Smooth muscle cell of trachea (primary cell): ENCODE data around the gene ZBBX. TPM values are rescaled to one million over a fixed set of nuclear protein-coding genes. Genes with fewer than 3 reads are reported as not detected.

ENCODE experiments used
- total RNA-seq: library from RNA; depleted of rRNA; stranded (reverse); fragments of >200 nt; gene quantifications from 2 replicates; pipeline ENCODE4 v1.2.1, GENCODE V29; 2014

ZBBX gene, protein sequence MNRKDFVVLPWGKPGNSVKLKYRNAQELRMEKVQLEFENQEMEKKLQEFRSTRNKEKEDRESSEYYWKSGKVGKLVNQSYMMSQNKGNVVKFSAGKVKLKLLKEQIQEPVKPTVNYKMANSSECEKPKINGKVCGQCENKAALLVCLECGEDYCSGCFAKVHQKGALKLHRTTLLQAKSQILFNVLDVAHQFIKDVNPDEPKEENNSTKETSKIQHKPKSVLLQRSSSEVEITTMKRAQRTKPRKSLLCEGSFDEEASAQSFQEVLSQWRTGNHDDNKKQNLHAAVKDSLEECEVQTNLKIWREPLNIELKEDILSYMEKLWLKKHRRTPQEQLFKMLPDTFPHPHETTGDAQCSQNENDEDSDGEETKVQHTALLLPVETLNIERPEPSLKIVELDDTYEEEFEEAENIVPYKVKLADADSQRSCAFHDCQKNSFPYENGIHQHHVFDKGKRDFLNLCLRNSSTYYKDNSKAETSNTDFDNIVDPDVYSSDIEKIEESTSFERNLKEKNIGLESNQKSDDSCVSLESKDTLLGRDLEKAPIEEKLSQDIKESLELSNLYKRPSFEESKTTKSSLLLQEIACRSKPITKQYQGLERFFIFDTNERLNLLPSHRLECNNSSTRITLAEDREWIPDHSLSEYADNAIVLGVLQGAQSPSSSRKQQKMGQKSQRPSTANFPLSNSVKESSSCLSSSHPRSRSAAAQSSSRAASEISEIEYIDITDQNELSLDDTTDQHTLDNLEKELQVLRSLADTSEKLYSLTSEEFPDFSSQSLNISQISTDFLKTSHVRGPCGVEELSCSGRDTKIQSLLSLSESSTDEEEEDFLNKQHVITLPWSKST
- not detected in 2 replicates for total RNA-seq

DNA sequence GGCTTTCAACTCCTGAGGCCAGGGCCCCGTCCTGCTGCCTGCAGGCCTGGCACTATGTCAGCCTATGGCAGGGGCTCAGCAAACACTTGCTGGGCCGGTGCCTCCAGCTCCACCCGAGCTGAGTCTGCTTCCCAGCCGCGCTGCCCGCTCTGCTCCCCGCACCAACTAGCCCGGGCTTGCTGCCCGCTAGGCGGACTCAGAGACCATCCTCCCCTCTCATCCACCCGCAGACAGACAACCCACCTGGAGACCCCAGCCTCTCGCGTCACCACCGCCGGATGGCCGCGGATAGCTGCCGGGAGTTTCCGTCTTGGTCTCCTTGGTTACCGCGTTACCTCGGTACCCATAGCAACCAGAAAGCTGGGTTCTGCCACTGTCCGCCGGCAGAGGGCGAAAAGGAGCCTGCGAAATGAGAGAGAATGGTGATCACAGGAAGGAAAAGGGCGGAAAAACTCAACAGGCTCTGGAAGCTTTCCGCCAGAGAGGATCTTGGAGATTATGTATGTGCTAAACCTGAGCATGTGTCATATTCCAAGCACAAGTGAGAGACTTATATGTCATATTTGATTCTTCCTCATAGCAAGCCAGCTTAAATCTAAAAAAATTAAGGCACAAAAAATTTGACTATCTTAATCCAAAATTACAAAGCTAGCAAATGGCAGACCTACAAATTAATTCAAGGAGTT lies at the start of gene ZBBX:
Gene ZBBX (minus strand): TSS at position 294 of the 686 bp plus-strand sequence. CDS start 7,396 bp downstream, outside the sequence.

Other genes starting within 250 kb of the ZBBX start
- not detected in 2 replicates for gene SERPINI2, start 93.7 kb upstream of the ZBBX start, total RNA-seq